ENCODE measurements around the gene KCNJ12.

The KCNJ12 gene

GRCh38 chr17:21458054-21458453 is 81.9 kb downstream of the KCNJ12 start:
- no peak overlapping the region for H3K27ac ChIP-seq (ENCODE audit: low read depth, low read length)
- peaks cover 0 to 4% (median 1%) of the 10 kb centered on the region in 5 donors for H3K4me1 ChIP-seq (ENCODE audit: control insufficient read depth in 5 of 5, insufficient read depth in 5 of 5, low read length in 5 of 5)
- H3K4me3 ChIP-seq (ENCODE audit: low read depth in 1 of 5, low read length in 5 of 5) = no peak overlapping the region
- H3K9me3 ChIP-seq (ENCODE audit: control insufficient read depth in 5 of 5, low read length in 5 of 5) = no peaks in the 10 kb centered on the region
- no peaks in the 10 kb centered on the region for H3K36me3 ChIP-seq (ENCODE audit: control insufficient read depth in 5 of 5, insufficient read depth in 5 of 5, low read length in 5 of 5)
- peaks cover 4 to 17% (median 9%) of the 10 kb centered on the region in 5 donors for H3K27me3 ChIP-seq (ENCODE audit: control insufficient read depth in 5 of 5, insufficient read depth in 4 of 5, low read length in 5 of 5)
- no peak overlapping the region for H3K9ac ChIP-seq (ENCODE audit: low read length in 5 of 5)

- no peak overlapping the region for H3K9ac ChIP-seq (ENCODE audit: low read length in 5 of 5)
- H3K4me1 ChIP-seq (ENCODE audit: control insufficient read depth in 5 of 5, insufficient read depth in 5 of 5, low read length in 5 of 5) = peaks cover 0 to 15% (median 11%) of the 10 kb centered on the region in 5 donors
- peaks cover 10 to 29% (median 16%) of the 10 kb centered on the region in 5 donors for H3K27me3 ChIP-seq (ENCODE audit: control insufficient read depth in 5 of 5, insufficient read depth in 4 of 5, low read length in 5 of 5)
- H3K36me3 ChIP-seq (ENCODE audit: control insufficient read depth in 5 of 5, insufficient read depth in 5 of 5, low read length in 5 of 5) = no peaks in the 10 kb centered on the region
- H3K9me3 ChIP-seq (ENCODE audit: control insufficient read depth in 5 of 5, low read length in 5 of 5) = no peaks in the 10 kb centered on the region
- no peak overlapping the region for H3K27ac ChIP-seq (ENCODE audit: low read depth, low read length)
- H3K4me3 ChIP-seq (ENCODE audit: low read depth in 1 of 5, low read length in 5 of 5) = no peak overlapping the region
Measured at GRCh38 chr17:21459536-21459935, 83.4 kb downstream of the KCNJ12 start.

- no peaks in the 10 kb centered on the region for H3K9me3 ChIP-seq (ENCODE audit: control insufficient read depth in 5 of 5, low read length in 5 of 5)
- peaks cover 0 to 15% (median 11%) of the 10 kb centered on the region in 5 donors for H3K4me1 ChIP-seq (ENCODE audit: control insufficient read depth in 5 of 5, insufficient read depth in 5 of 5, low read length in 5 of 5)
- no peak overlapping the region for H3K9ac ChIP-seq (ENCODE audit: low read length in 5 of 5)
- no peak overlapping the region for H3K27ac ChIP-seq (ENCODE audit: low read depth, low read length)
- no peak overlapping the region for H3K4me3 ChIP-seq (ENCODE audit: low read depth in 1 of 5, low read length in 5 of 5)
- H3K27me3 ChIP-seq (ENCODE audit: control insufficient read depth in 5 of 5, insufficient read depth in 4 of 5, low read length in 5 of 5) = peaks cover 10 to 29% (median 16%) of the 10 kb centered on the region in 5 donors
- H3K36me3 ChIP-seq (ENCODE audit: control insufficient read depth in 5 of 5, insufficient read depth in 5 of 5, low read length in 5 of 5) = no peaks in the 10 kb centered on the region
Measured at GRCh38 chr17:21460358-21460757, 84.2 kb downstream of the KCNJ12 start.

GRCh38 chr17:21462237-21462636 is 86.1 kb downstream of the KCNJ12 start:
- no peak overlapping the region for H3K4me3 ChIP-seq (ENCODE audit: low read depth in 1 of 5, low read length in 5 of 5)
- H3K27ac ChIP-seq (ENCODE audit: low read depth, low read length) = no peak overlapping the region
- peaks cover 0 to 14% (median 11%) of the 10 kb centered on the region in 5 donors for H3K4me1 ChIP-seq (ENCODE audit: control insufficient read depth in 5 of 5, insufficient read depth in 5 of 5, low read length in 5 of 5)
- H3K36me3 ChIP-seq (ENCODE audit: control insufficient read depth in 5 of 5, insufficient read depth in 5 of 5, low read length in 5 of 5) = no peaks in the 10 kb centered on the region
- H3K27me3 ChIP-seq (ENCODE audit: control insufficient read depth in 5 of 5, insufficient read depth in 4 of 5, low read length in 5 of 5) = peaks cover 10 to 29% (median 16%) of the 10 kb centered on the region in 5 donors
- H3K9ac ChIP-seq (ENCODE audit: low read length in 5 of 5) = no peak overlapping the region
- H3K9me3 ChIP-seq (ENCODE audit: control insufficient read depth in 5 of 5, low read length in 5 of 5) = no peaks in the 10 kb centered on the region

- no peaks in the 10 kb centered on the region for H3K9me3 ChIP-seq (ENCODE audit: control insufficient read depth in 5 of 5, low read length in 5 of 5)
- no peak overlapping the region for H3K27ac ChIP-seq (ENCODE audit: low read depth, low read length)
- H3K36me3 ChIP-seq (ENCODE audit: control insufficient read depth in 5 of 5, insufficient read depth in 5 of 5, low read length in 5 of 5) = no peaks in the 10 kb centered on the region
- H3K4me1 ChIP-seq (ENCODE audit: control insufficient read depth in 5 of 5, insufficient read depth in 5 of 5, low read length in 5 of 5) = peaks cover 0 to 11% (median 9%) of the 10 kb centered on the region in 5 donors
- H3K4me3 ChIP-seq (ENCODE audit: low read depth in 1 of 5, low read length in 5 of 5) = peak overlapping the region in 2 of 5 donors; percentile 17 to 21
- H3K27me3 ChIP-seq (ENCODE audit: control insufficient read depth in 5 of 5, insufficient read depth in 4 of 5, low read length in 5 of 5) = peaks cover 7 to 32% (median 12%) of the 10 kb centered on the region in 5 donors
- no peak overlapping the region for H3K9ac ChIP-seq (ENCODE audit: low read length in 5 of 5)
Measured at GRCh38 chr17:21463204-21463661, 87.1 kb downstream of the KCNJ12 start.

GRCh38 chr17:21463779-21464407 is 87.7 kb downstream of the KCNJ12 start:
- H3K36me3 ChIP-seq (ENCODE audit: control insufficient read depth in 5 of 5, insufficient read depth in 5 of 5, low read length in 5 of 5) = no peaks in the 10 kb centered on the region
- H3K9ac ChIP-seq (ENCODE audit: low read length in 5 of 5) = peak overlapping the region in 2 of 5 donors; percentile 8 to 13
- H3K9me3 ChIP-seq (ENCODE audit: control insufficient read depth in 5 of 5, low read length in 5 of 5) = no peaks in the 10 kb centered on the region
- peaks cover 7 to 26% (median 12%) of the 10 kb centered on the region in 5 donors for H3K27me3 ChIP-seq (ENCODE audit: control insufficient read depth in 5 of 5, insufficient read depth in 4 of 5, low read length in 5 of 5)
- H3K27ac ChIP-seq (ENCODE audit: low read depth, low read length) = no peak overlapping the region
- peaks cover 0 to 11% (median 9%) of the 10 kb centered on the region in 5 donors for H3K4me1 ChIP-seq (ENCODE audit: control insufficient read depth in 5 of 5, insufficient read depth in 5 of 5, low read length in 5 of 5)
- peak overlapping the region in 4 of 5 donors; percentile 21 to 50 (median 28) for H3K4me3 ChIP-seq (ENCODE audit: low read depth in 1 of 5, low read length in 5 of 5)

GRCh38 chr17:21464611-21465021 is 88.5 kb downstream of the KCNJ12 start:
- Histone ChIP-seq H3K4me3 (ENCODE audit: low read depth in 1 of 5, low read length in 5 of 5) (no peak overlapping the region), H3K4me1 (ENCODE audit: control insufficient read depth in 5 of 5, insufficient read depth in 5 of 5, low read length in 5 of 5) (peaks cover 0 to 11% (median 9%) of the 10 kb centered on the region in 5 donors), H3K27me3 (ENCODE audit: control insufficient read depth in 5 of 5, insufficient read depth in 4 of 5, low read length in 5 of 5) (peaks cover 7 to 26% (median 12%) of the 10 kb centered on the region in 5 donors), H3K36me3 (ENCODE audit: control insufficient read depth in 5 of 5, insufficient read depth in 5 of 5, low read length in 5 of 5) (no peaks in the 10 kb centered on the region), H3K9me3 (ENCODE audit: control insufficient read depth in 5 of 5, low read length in 5 of 5) (no peaks in the 10 kb centered on the region), H3K27ac (ENCODE audit: low read depth, low read length) (no peak overlapping the region), H3K9ac (ENCODE audit: low read length in 5 of 5) (no peak overlapping the region)

- Histone ChIP-seq H3K9ac (ENCODE audit: low read length in 5 of 5) (no peak overlapping the region), H3K27ac (ENCODE audit: low read depth, low read length) (no peak overlapping the region), H3K27me3 (ENCODE audit: control insufficient read depth in 5 of 5, insufficient read depth in 4 of 5, low read length in 5 of 5) (peaks cover 7 to 26% (median 12%) of the 10 kb centered on the region in 5 donors), H3K4me3 (ENCODE audit: low read depth in 1 of 5, low read length in 5 of 5) (no peak overlapping the region), H3K36me3 (ENCODE audit: control insufficient read depth in 5 of 5, insufficient read depth in 5 of 5, low read length in 5 of 5) (no peaks in the 10 kb centered on the region), H3K4me1 (ENCODE audit: control insufficient read depth in 5 of 5, insufficient read depth in 5 of 5, low read length in 5 of 5) (peaks cover 0 to 11% (median 9%) of the 10 kb centered on the region in 5 donors), H3K9me3 (ENCODE audit: control insufficient read depth in 5 of 5, low read length in 5 of 5) (no peaks in the 10 kb centered on the region)
Measured at GRCh38 chr17:21466550-21466949, 90.4 kb downstream of the KCNJ12 start.

GRCh38 chr17:21467196-21467595 is 91.0 kb downstream of the KCNJ12 start:
- no peak overlapping the region for H3K27ac ChIP-seq (ENCODE audit: low read depth, low read length)
- H3K9me3 ChIP-seq (ENCODE audit: control insufficient read depth in 5 of 5, low read length in 5 of 5) = no peaks in the 10 kb centered on the region
- H3K36me3 ChIP-seq (ENCODE audit: control insufficient read depth in 5 of 5, insufficient read depth in 5 of 5, low read length in 5 of 5) = no peaks in the 10 kb centered on the region
- no peak overlapping the region for H3K9ac ChIP-seq (ENCODE audit: low read length in 5 of 5)
- peaks cover 0 to 11% (median 9%) of the 10 kb centered on the region in 5 donors for H3K4me1 ChIP-seq (ENCODE audit: control insufficient read depth in 5 of 5, insufficient read depth in 5 of 5, low read length in 5 of 5)
- H3K27me3 ChIP-seq (ENCODE audit: control insufficient read depth in 5 of 5, insufficient read depth in 4 of 5, low read length in 5 of 5) = peaks cover 7 to 23% (median 12%) of the 10 kb centered on the region in 5 donors
- no peak overlapping the region for H3K4me3 ChIP-seq (ENCODE audit: low read depth in 1 of 5, low read length in 5 of 5)

- Histone ChIP-seq H3K27ac (ENCODE audit: low read depth, low read length) (no peak overlapping the region), H3K4me3 (ENCODE audit: low read depth in 1 of 5, low read length in 5 of 5) (no peak overlapping the region), H3K9me3 (ENCODE audit: control insufficient read depth in 5 of 5, low read length in 5 of 5) (no peaks in the 10 kb centered on the region), H3K36me3 (ENCODE audit: control insufficient read depth in 5 of 5, insufficient read depth in 5 of 5, low read length in 5 of 5) (no peaks in the 10 kb centered on the region), H3K27me3 (ENCODE audit: control insufficient read depth in 5 of 5, insufficient read depth in 4 of 5, low read length in 5 of 5) (peaks cover 7 to 17% (median 9%) of the 10 kb centered on the region in 5 donors), H3K9ac (ENCODE audit: low read length in 5 of 5) (no peak overlapping the region), H3K4me1 (ENCODE audit: control insufficient read depth in 5 of 5, insufficient read depth in 5 of 5, low read length in 5 of 5) (peaks cover 0 to 11% (median 9%) of the 10 kb centered on the region in 5 donors)
Measured at GRCh38 chr17:21467739-21468490, 91.8 kb downstream of the KCNJ12 start.
